EL (cell line): Measurements from ENCODE around the gene GOLGA6A.
A peak's percentile ranks its signal among the peaks of the same experiment; 100 is the strongest.
"Not testable (repeated sequence)": the region's sequence is repeated elsewhere in the genome, so short reads cannot be mapped to it uniquely, and the experiment has no call there.

Experiments used
- DNase-seq: peaks from one replicate; pipeline ENCODE4 v3.0.0-alpha.2; 2016

GOLGA6A gene

GRCh38 chr15:74082450-74082849 is at the start of gene GOLGA6A:
Gene GOLGA6A (minus strand): TSS chr15:74082550. CDS start chr15:74082509, 41 bp downstream.
- not testable (repeated sequence) for DNase-seq

- DNase-seq: no peak
Observed at GRCh38 chr15:74131628-74132413, 49.5 kb upstream of the GOLGA6A start.

- no peak for DNase-seq
Observed at GRCh38 chr15:74130849-74131627, 48.7 kb upstream of the GOLGA6A start.

GRCh38 chr15:74130155-74130848 is 48.0 kb upstream of the GOLGA6A start, which contains the start of gene ISLR2:
Gene ISLR2 (plus strand): TSS chr15:74130586. CDS start chr15:74132755, 2,169 bp downstream.
- DNase-seq: no peak

- no peak for DNase-seq
Observed at GRCh38 chr15:74129586-74130154, 47.3 kb upstream of the GOLGA6A start.

GRCh38 chr15:74128785-74129585 is 46.6 kb upstream of the GOLGA6A start:
- DNase-seq: no peak

- peak; percentile 19 for DNase-seq
Observed at GRCh38 chr15:74127954-74128784, 45.8 kb upstream of the GOLGA6A start.

- peak; percentile 83 for DNase-seq
Observed at GRCh38 chr15:74127255-74127953, 45.1 kb upstream of the GOLGA6A start.

- DNase-seq: no peak
Observed at GRCh38 chr15:74124759-74125158, 42.4 kb upstream of the GOLGA6A start.

GRCh38 chr15:74124196-74124595 is 41.8 kb upstream of the GOLGA6A start:
- no peak for DNase-seq

GRCh38 chr15:74123658-74124057 is 41.3 kb upstream of the GOLGA6A start:
- DNase-seq: no peak

GRCh38 chr15:74123131-74123429 is 40.7 kb upstream of the GOLGA6A start:
- DNase-seq: no peak

GRCh38 chr15:74122403-74123130 is 40.2 kb upstream of the GOLGA6A start:
- no peak for DNase-seq

GRCh38 chr15:74121858-74122257 is 39.5 kb upstream of the GOLGA6A start:
- DNase-seq: no peak

GRCh38 chr15:74121039-74121438 is 38.7 kb upstream of the GOLGA6A start:
- DNase-seq: no peak

- no peak for DNase-seq
Observed at GRCh38 chr15:74120426-74120825, 38.1 kb upstream of the GOLGA6A start.

GRCh38 chr15:74109713-74110112 is 27.4 kb upstream of the GOLGA6A start:
- DNase-seq: no peak

GRCh38 chr15:74108611-74109010 is 26.3 kb upstream of the GOLGA6A start:
- not testable (repeated sequence) for DNase-seq

- no peak for DNase-seq
Observed at GRCh38 chr15:74108111-74108510, 25.8 kb upstream of the GOLGA6A start.
